ENCODE data around the gene JAZF1. TPM values are rescaled to one million over a fixed set of nuclear protein-coding genes. Genes with fewer than 3 reads are reported as not detected.

JAZF1 gene
- total RNA-seq, 1 experiment from 2014 or later = 0.95 TPM

GRCh38 chr7:27973625-27974024 is 207.0 kb downstream of the JAZF1 start:
- Histone ChIP-seq H3K27me3 (replicated peaks; ENCODE audit: control insufficient read depth, insufficient read depth, low read length) (no peaks in the 10 kb centered on the region; the same call in 1 of the 2 replicates), H3K36me3 (ENCODE audit: control insufficient read depth, insufficient read depth, low read length) (no peaks in the 10 kb centered on the region), H3K4me3 (ENCODE audit: low read depth, low read length) (no peak overlapping the region), H3K4me1 (no peaks in the 10 kb centered on the region), H3K9me3 (no peaks in the 10 kb centered on the region)
- Mint-ChIP-seq H3K9me3 (ENCODE audit: unreplicated experiment) (no peaks in the 10 kb centered on the region), H3K36me3 (ENCODE audit: insufficient read depth, unreplicated experiment) (no peaks in the 10 kb centered on the region), H3K27me3 (ENCODE audit: insufficient read depth, unreplicated experiment) (peaks cover 27% of the 10 kb centered on the region), H3K4me3 (ENCODE audit: unreplicated experiment) (no peak overlapping the region), H3K4me1 (ENCODE audit: low read depth, unreplicated experiment) (no peaks in the 10 kb centered on the region), H3K27ac (ENCODE audit: unreplicated experiment) (no peak overlapping the region)
- BruUV-seq (replicated peaks) = no TSS peak
- ChIA-PET POLR2A (no interaction called here), CTCF (no interaction called here)
- no peak for TF ChIP-seq CTCF (IDR thresholded peaks at IDR 0.05; ENCODE audit: insufficient read depth in 1 of 2, low read depth in 1 of 2, low read length in 1 of 2, severe bottlenecking in 1 of 2, unreplicated experiment in 1 of 2)
- intact Hi-C loops (cut with micrococcal nuclease; ENCODE audit: unreplicated experiment) = no loop called here
- DNase-seq = no peak

DNA sequence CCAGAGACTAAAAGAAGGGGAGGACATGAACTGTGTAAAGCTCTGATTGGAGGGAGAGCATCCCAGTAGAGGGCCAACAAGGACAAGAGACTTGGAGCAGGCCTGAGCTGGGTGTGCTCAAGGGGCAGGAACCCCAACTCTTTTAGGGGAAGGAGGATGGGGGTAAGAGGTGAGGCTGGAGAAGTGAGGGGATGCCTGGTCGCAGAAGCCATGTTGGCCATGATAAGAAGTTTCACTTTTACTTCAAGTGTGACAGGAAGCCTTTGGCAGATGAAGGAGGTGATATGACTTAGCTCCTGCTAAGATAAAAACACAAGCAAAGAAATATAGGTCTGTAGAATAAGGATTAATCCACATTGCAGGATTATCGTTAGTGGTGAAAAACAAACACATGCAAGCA is 208.3 kb downstream of the JAZF1 start:
- H3K36me3 Mint-ChIP-seq (ENCODE audit: insufficient read depth, unreplicated experiment) = no peaks in the 10 kb centered on the region
- ChIA-PET CTCF (no interaction called here), POLR2A (no interaction called here)
- intact Hi-C loops (cut with micrococcal nuclease; ENCODE audit: unreplicated experiment) = no loop called here
- H3K36me3 ChIP-seq (ENCODE audit: control insufficient read depth, insufficient read depth, low read length) = no peaks in the 10 kb centered on the region
- H3K27ac Mint-ChIP-seq (ENCODE audit: unreplicated experiment) = no peak overlapping the region
- no peaks in the 10 kb centered on the region for H3K9me3 Mint-ChIP-seq (ENCODE audit: unreplicated experiment)
- H3K4me3 ChIP-seq (ENCODE audit: low read depth, low read length) = no peak overlapping the region
- BruUV-seq (replicated peaks) = no TSS peak
- H3K4me3 Mint-ChIP-seq (ENCODE audit: unreplicated experiment) = no peak overlapping the region
- TF ChIP-seq CTCF (IDR thresholded peaks at IDR 0.05; ENCODE audit: insufficient read depth in 1 of 2, low read depth in 1 of 2, low read length in 1 of 2, severe bottlenecking in 1 of 2, unreplicated experiment in 1 of 2) = no peak
- no peaks in the 10 kb centered on the region for H3K4me1 Mint-ChIP-seq (ENCODE audit: low read depth, unreplicated experiment)
- peaks cover 25% of the 10 kb centered on the region for H3K27me3 Mint-ChIP-seq (ENCODE audit: insufficient read depth, unreplicated experiment)
- no peaks in the 10 kb centered on the region for H3K9me3 ChIP-seq
- H3K4me1 ChIP-seq = no peaks in the 10 kb centered on the region
- no peaks in the 10 kb centered on the region; the same call in 1 of the 2 replicates for H3K27me3 ChIP-seq (replicated peaks; ENCODE audit: control insufficient read depth, insufficient read depth, low read length)
- no peak for DNase-seq

DNA sequence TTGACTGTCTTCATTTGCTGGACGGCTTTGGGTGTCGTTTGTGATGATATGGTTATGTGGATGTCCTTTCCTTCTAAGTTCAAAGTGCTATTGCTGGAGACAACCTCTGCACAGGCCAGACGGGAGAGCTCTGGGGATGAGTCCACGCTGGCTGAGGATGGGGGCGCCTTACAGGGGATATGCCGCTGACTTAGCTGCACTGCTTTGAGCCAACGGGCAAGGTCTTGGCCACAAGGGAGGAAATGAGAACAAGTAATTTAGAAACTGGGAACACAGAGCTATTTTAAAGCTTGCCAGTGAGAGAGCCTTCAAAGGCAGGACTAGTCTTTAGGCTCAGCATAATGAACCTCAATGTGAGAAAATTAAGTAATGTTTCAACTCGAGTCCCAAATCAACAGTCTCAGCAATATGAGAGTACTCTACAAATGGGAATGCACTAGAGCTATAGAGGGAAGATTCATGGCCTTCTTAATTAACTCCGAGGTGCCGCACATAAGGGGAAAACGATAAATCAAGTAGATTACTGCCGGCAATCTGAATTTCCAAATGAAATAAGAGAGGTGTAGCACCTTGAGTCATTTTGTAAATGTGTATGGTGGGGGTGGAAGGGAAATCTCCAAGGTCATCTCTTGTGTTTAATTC is 209.3 kb downstream of the JAZF1 start:
- POLR2A ChIA-PET = no interaction called here
- H3K27ac Mint-ChIP-seq (ENCODE audit: unreplicated experiment) = no peak overlapping the region
- no peak for DNase-seq
- H3K27me3 Mint-ChIP-seq (ENCODE audit: insufficient read depth, unreplicated experiment) = peaks cover 26% of the 10 kb centered on the region
- no peaks in the 10 kb centered on the region for H3K36me3 Mint-ChIP-seq (ENCODE audit: insufficient read depth, unreplicated experiment)
- no peaks in the 10 kb centered on the region for H3K4me1 ChIP-seq
- no peaks in the 10 kb centered on the region; the same call in 1 of the 2 replicates for H3K27me3 ChIP-seq (replicated peaks; ENCODE audit: control insufficient read depth, insufficient read depth, low read length)
- H3K36me3 ChIP-seq (ENCODE audit: control insufficient read depth, insufficient read depth, low read length) = no peaks in the 10 kb centered on the region
- no peak overlapping the region for H3K4me3 Mint-ChIP-seq (ENCODE audit: unreplicated experiment)
- TF ChIP-seq CTCF (IDR thresholded peaks at IDR 0.05; ENCODE audit: insufficient read depth in 1 of 2, low read depth in 1 of 2, low read length in 1 of 2, severe bottlenecking in 1 of 2, unreplicated experiment in 1 of 2) = no peak
- intact Hi-C loops (cut with micrococcal nuclease; ENCODE audit: unreplicated experiment) = no loop called here
- H3K4me1 Mint-ChIP-seq (ENCODE audit: low read depth, unreplicated experiment) = no peaks in the 10 kb centered on the region
- H3K9me3 Mint-ChIP-seq (ENCODE audit: unreplicated experiment) = no peaks in the 10 kb centered on the region
- H3K4me3 ChIP-seq (ENCODE audit: low read depth, low read length) = no peak overlapping the region
- no TSS peak for BruUV-seq (replicated peaks)
- CTCF ChIA-PET = interaction anchor here (0.5 to 0.6 kb wide), 2 partner anchors 119 to 683 kb away, joined by 3 read pairs; no protein-coding TSS in a partner anchor
- H3K9me3 ChIP-seq = no peaks in the 10 kb centered on the region
